Adipose tissue (tissue), 3 donors: ENCODE measurements around the gene TAF10. TPM values are rescaled to one million over a fixed set of nuclear protein-coding genes. Genes with fewer than 3 reads are reported as not detected.

Source experiments
- H3K27ac ChIP-seq: one replicate; pipeline ENCODE4 v1.5.1; 2013; ENCODE audit warnings: low read depth, low read length
- WGBS, 3 donors: extraction: QIAGEN DNeasy Blood & Tissue Kit; methylation state at CpG; one replicate each; pipeline ENCODE4 v1.1.7; 2013; 5-methylcytosine and 5-hydroxymethylcytosine counted together
- polyA plus RNA-seq, 3 donors: library from polyadenylated mRNA; stranded (reverse); fragments of 200-250 nt; gene quantifications; one replicate each; pipeline ENCODE4 v1.2.3, GENCODE V29; 2013
- donor health status: healthy with polysubstance abuse.
- donor health status: Bipolar disorder and iron deficiency.
- donor health status: healthy.

The TAF10 gene
- polyA plus RNA-seq, 3 donors: 75.3 to 111 (median 106) TPM

GRCh38 chr11:6570691-6571427, 41.2 kb downstream of the TAF10 start:
- WGBS, 3 donors: 72 to 80% (median 78%) methylated on average over 62 of the region's 62 CpGs
- H3K27ac ChIP-seq: no peak overlapping the region

GRCh38 chr11:6569706-6570105, 42.3 kb downstream of the TAF10 start:
- WGBS, 3 donors: 83 to 93% (median 85%) methylated on average over 5 of the region's 5 CpGs
- no peak overlapping the region for H3K27ac ChIP-seq

- 45 to 73% (median 69%) methylated on average over 4 of the region's 4 CpGs for WGBS, 3 donors
- H3K27ac ChIP-seq: no peak overlapping the region
These were observed 43.7 kb downstream of the TAF10 start for GRCh38 chr11:6568191-6568918.

GRCh38 chr11:6567371-6567745, 44.7 kb downstream of the TAF10 start:
- WGBS, 3 donors: 96 to 99% (median 99%) methylated on average over 7 of the region's 7 CpGs
- no peak overlapping the region for H3K27ac ChIP-seq

- no peak overlapping the region for H3K27ac ChIP-seq
- 91 to 94% (median 93%) methylated on average over 13 of the region's 13 CpGs for WGBS, 3 donors
These were observed 45.2 kb downstream of the TAF10 start for GRCh38 chr11:6566704-6567370.

GRCh38 chr11:6565988-6566703, 45.9 kb downstream of the TAF10 start:
- 84 to 96% (median 94%) methylated on average over 5 of the region's 5 CpGs for WGBS, 3 donors
- H3K27ac ChIP-seq: no peak overlapping the region

DNA sequence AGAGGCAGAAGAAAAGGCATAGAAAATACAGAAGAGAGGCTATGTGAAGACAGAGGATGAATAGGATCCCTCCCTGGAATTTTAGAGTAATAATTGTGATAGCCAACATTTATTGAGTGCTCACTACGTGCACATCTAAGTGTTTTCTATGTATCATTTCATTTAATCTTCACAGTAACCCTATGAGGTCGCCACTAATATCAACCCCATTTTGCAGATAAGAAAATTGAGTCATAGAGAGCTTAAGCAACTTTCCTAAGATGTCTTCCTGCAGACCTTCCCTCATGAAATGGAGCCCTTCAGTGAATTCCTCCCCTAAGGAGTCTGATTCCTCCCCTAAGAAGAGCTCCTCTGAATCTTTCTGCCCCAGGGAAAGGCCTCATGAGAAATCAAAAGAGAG, 46.7 kb downstream of the TAF10 start:
- WGBS, 3 donors: 73 to 86% (median 81%) methylated on average over 2 of the region's 2 CpGs
- no peak overlapping the region for H3K27ac ChIP-seq

DNA sequence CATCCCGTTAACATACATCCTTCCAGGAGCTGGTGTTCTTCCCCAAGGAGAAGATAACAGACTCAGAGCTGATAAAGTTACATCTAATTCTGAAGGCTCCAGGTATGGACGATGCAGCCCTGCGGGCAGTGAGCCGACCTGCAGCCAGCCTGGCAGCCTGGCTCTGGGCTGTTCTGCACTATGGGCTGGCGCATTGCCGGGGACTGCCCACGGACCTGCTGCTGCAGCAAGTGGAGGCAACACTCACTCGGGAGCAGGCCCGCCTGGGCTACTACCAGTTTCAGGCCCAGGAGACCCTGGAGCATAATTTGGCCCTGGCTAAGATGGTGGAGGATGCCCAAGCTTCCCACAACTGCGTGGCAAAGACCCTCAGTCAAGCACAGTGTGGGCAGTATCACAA, 48.3 kb downstream of the TAF10 start:
- 89 to 96% (median 93%) methylated on average over 10 of the region's 10 CpGs for WGBS, 3 donors
- no peak overlapping the region for H3K27ac ChIP-seq

- 89 to 94% (median 93%) methylated on average over 4 of the region's 4 CpGs for WGBS, 3 donors
- no peak overlapping the region for H3K27ac ChIP-seq
These were observed 48.8 kb downstream of the TAF10 start for GRCh38 chr11:6563121-6563619.

GRCh38 chr11:6561288-6561687, 50.7 kb downstream of the TAF10 start:
- 93 to 97% (median 95%) methylated on average over 3 of the region's 3 CpGs for WGBS, 3 donors
- no peak overlapping the region for H3K27ac ChIP-seq

Other genes with a start within 250 kb of the TAF10 start
- gene SMPD1, start 221.7 kb downstream of the TAF10 start, polyA plus RNA-seq: 10 to 100 TPM; 17.8 to 24.5 (median 19.9) TPM
- 10 to 100 TPM; 15.9 to 23.4 (median 23.0) TPM for gene APBB1, start 193.1 kb downstream of the TAF10 start, polyA plus RNA-seq
- under 1 TPM in 2 of 3 donors, not detected in 1; 0.45 to 0.54 TPM for gene HPX, start 171.2 kb downstream of the TAF10 start, polyA plus RNA-seq
- gene TRIM3, start 138.3 kb downstream of the TAF10 start, polyA plus RNA-seq: 10 to 100 TPM; 11.5 to 16.6 (median 12.8) TPM
- gene ARFIP2, start 130.9 kb downstream of the TAF10 start, polyA plus RNA-seq: 10 to 100 TPM; 29.6 to 38.4 (median 33.5) TPM
- 10 to 100 TPM; 15.6 to 27.1 (median 25.8) TPM for gene TIMM10B, start 130.7 kb downstream of the TAF10 start, polyA plus RNA-seq
- 10 to 100 TPM in 2 of 3 donors, 1 to 10 TPM in 1; 2.7 to 13.7 (median 10.6) TPM for gene DNHD1, start 114.9 kb downstream of the TAF10 start, polyA plus RNA-seq
- gene RRP8, start 8.6 kb downstream of the TAF10 start, polyA plus RNA-seq: 10 to 100 TPM in 2 of 3 donors, 1 to 10 TPM in 1; 8.6 to 16.0 (median 16.0) TPM
- 100 to 1,000 TPM; 105 to 149 (median 120) TPM for gene ILK, start 8.4 kb downstream of the TAF10 start, polyA plus RNA-seq
- gene TPP1, start 7.2 kb upstream of the TAF10 start, polyA plus RNA-seq: 10 to 100 TPM; 18.7 to 49.0 (median 39.9) TPM
- gene DCHS1, start 43.6 kb upstream of the TAF10 start, polyA plus RNA-seq: 1 to 10 TPM; 3.0 to 9.3 (median 8.2) TPM
- gene MRPL17, start 71.1 kb upstream of the TAF10 start, polyA plus RNA-seq: 10 to 100 TPM; 23.4 to 34.1 (median 34.0) TPM
- under 1 TPM in 1 of 3 donors, not detected in 2; 0.02 TPM for gene OR2AG2, start 159.8 kb upstream of the TAF10 start, polyA plus RNA-seq
- not detected for gene OR2AG1, start 170.8 kb upstream of the TAF10 start, polyA plus RNA-seq
- not detected for gene OR6A2, start 187.5 kb upstream of the TAF10 start, polyA plus RNA-seq
- not detected for gene OR10A5, start 233.5 kb upstream of the TAF10 start, polyA plus RNA-seq